ENCODE measurements around the gene PRDM10.
"Not testable (repeated sequence)": the region's sequence is repeated elsewhere in the genome, so short reads cannot be mapped to it uniquely, and the experiment has no call there.

PRDM10 gene, protein sequence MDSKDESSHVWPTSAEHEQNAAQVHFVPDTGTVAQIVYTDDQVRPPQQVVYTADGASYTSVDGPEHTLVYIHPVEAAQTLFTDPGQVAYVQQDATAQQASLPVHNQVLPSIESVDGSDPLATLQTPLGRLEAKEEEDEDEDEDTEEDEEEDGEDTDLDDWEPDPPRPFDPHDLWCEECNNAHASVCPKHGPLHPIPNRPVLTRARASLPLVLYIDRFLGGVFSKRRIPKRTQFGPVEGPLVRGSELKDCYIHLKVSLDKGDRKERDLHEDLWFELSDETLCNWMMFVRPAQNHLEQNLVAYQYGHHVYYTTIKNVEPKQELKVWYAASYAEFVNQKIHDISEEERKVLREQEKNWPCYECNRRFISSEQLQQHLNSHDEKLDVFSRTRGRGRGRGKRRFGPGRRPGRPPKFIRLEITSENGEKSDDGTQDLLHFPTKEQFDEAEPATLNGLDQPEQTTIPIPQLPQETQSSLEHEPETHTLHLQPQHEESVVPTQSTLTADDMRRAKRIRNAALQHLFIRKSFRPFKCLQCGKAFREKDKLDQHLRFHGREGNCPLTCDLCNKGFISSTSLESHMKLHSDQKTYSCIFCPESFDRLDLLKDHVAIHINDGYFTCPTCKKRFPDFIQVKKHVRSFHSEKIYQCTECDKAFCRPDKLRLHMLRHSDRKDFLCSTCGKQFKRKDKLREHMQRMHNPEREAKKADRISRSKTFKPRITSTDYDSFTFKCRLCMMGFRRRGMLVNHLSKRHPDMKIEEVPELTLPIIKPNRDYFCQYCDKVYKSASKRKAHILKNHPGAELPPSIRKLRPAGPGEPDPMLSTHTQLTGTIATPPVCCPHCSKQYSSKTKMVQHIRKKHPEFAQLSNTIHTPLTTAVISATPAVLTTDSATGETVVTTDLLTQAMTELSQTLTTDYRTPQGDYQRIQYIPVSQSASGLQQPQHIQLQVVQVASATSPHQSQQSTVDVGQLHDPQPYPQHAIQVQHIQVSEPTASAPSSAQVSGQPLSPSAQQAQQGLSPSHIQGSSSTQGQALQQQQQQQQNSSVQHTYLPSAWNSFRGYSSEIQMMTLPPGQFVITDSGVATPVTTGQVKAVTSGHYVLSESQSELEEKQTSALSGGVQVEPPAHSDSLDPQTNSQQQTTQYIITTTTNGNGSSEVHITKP

DNA sequence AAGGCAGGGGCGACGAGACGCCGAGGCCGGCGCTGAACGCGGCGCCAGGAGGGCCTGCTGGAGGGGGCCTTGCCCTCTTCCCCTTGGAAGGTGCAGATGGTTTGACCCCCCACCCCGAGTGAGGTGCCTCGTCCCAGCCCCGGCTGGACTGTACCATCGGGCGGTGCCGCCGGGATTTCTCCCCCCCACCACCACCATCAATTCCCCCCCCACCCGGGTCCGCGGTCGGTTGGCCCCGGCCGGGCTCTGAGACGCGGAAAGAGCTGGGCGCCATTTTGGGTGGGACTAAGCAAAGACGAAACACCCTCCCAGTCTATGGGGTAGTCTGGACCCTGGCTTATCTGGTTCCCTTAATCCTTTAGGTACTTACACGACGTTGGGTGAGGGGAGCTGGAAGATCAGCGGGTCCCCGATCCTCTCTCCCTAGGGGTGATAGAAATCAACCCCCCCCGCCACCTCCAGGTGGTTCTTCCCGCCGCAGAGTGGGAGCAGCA lies at the start of gene PRDM10:
TSS of gene PRDM10 (minus strand) at position 484 of the 494 bp plus-strand sequence. CDS start 41,871 bp downstream, outside the sequence.
- no peak for FAIRE-seq

DNA sequence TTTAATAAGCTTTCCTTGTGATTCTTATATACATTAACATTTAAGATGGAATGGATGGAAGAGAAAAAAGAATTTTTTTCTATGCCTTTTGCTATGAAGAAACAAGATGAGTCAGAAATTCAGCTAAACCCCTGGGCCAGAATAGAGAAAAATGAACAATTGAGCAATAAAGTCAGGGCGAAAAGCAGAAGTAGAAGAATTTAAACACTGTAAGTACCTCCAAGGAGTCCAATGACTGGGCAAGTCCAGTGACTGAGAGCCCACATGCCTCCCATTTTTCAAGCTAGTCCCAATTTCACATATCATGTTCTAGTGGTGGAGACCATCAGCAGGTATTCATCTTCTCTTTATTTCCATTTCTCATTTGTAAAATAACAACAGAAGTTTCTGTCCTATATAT lies 48.4 kb upstream of the PRDM10 start:
- no peak for DNase-seq (ENCODE audit: insufficient read length, low spot score)
- no peak for FAIRE-seq

More for the DNA sequence above, at the start of gene PRDM10:
- peak; percentile 89 for DNase-seq (ENCODE audit: insufficient read length, low spot score)

DNA sequence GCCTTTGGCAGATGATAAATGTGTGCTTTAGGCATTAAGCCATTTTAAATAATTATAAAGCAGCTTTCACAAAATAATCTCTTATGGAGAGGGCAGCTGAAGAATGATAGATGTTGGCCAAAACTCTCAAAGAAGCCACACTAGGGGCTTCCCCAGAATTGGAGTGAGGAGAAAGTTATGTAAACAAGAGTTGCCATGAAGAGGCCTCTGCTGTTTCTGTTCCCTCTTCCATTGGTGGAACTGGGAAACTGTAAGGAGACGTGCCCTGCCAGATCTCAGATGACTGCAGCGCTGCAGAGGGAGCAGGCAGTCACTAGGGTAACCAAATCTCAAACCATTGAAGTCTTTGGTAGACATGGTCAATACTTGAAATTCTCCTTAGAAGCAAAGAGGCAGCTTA lies 47.6 kb upstream of the PRDM10 start:
- FAIRE-seq (no peak), DNase-seq (ENCODE audit: insufficient read length, low spot score) (no peak)

DNA sequence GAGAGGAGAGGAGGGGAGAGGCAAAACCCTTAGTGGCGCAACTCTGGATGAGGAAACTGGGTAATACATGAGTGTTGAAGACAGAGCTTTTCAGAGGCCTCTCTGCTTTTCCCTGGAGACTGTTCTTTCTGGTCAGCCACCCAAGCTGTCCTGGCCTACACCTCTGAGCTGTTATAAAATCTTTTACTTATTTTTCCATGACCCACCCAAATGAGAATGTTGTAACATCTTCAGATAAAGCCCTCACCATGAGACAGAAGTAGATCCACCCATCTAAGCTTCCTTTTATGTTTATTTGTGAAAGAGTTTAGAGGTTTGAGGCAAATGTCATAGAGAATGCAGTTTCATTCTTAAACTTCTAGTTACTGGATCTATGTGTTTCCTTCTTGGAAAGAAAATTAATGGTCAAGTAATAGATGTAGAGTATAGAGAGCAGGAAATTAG lies 46.7 kb upstream of the PRDM10 start:
- DNase-seq (ENCODE audit: insufficient read length, low spot score) (no peak), FAIRE-seq (no peak)

DNA sequence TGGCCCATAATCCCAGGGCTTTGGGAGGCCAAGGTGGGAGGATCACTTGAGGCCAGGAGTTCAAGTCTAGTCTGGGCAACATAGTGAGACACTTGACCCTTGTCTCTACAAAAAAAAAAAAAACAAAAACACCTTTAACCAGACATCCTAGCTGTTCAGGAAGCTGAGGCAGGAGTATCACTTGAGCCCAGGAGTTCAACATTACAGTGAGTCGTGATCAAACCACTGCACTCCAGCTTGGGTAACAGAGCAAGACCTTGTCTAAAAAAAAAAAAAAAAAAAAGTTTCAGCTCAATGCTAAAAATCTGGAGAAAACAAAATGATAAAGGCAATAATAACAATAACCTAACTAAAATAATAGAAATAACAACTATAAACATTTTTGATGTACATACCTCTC lies 44.5 kb upstream of the PRDM10 start:
- DNase-seq (ENCODE audit: insufficient read length, low spot score) (no peak), FAIRE-seq (no peak)

DNA sequence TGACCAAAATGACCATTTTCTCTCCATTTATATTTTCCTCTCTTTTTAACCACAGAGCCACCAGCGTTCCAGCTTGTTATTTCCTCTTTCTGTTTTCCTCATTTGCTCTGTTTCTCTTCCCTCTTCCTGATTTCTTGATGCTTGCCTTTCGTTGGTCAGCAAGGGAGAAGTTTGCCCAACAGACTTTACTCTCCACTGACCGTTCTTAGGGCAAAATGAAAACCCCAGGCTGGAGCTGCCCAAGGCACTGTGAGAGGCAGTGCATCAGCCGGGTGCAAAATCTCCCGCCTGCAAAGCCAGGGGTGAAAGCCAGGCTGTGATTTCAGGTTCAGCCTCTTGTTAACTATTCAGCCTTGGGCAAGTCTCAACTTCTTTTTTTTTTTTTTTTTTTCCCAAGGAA lies 40.9 kb upstream of the PRDM10 start:
- no peak for FAIRE-seq
- no peak for DNase-seq (ENCODE audit: insufficient read length, low spot score)

DNA sequence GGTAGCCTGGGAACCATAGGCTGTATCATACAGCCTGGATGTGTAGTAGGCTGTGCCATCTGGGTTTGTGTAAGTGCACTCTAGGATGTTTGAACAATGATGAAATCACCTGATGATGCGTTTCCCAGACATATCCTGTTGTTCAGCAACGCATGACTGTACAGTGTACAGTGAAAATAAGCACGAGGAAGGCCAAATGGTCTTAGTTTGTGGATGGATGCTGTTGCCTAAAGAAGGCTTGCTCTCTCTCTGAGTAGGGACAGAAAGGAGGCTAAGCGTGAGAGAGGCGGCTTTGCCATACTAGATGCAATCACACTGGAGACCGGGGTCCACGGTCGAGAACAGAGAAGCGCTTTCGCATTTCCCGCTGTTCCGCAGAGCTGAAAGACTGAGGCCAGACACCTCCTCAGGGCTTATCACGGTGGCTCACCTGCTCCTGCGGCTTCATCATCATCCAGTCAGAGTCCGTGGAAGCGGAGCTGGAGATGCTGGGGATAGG lies 39.5 kb upstream of the PRDM10 start:
- no peak for DNase-seq (ENCODE audit: insufficient read length, low spot score)
- FAIRE-seq: no peak

DNA sequence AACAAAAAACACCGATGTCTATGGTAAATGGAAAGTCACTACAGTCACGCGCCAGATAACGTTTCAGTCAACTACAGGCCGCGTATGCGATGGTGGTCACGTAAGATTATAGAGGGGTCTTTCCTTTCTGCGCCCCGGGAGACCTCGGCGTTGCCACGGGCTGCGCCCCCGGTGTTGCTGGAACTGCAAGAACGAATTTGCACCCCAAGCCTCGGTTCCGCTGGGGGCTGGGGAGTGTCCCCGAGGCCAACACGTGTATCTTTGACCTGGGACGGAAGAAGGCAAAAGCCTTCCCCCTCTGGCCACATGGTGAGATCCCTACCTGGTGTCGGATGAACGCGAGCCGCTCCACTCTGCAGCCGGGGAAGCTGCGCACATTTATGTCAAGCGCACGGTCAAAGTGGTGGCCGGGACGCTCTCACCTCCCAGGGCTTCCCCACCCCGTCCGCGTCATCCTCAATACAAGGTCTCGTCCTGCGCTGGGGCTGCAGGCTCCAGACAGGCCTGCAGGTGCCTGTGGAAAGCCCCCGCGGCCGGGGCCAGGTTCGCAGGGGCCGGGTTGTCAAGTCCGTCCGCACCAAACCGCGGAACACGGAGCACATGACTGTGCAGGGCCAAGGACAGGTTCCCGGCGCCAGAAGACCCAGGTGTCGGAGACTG lies 37.8 kb upstream of the PRDM10 start:
- DNase-seq (ENCODE audit: insufficient read length, low spot score) (no peak), FAIRE-seq (no peak)

DNA sequence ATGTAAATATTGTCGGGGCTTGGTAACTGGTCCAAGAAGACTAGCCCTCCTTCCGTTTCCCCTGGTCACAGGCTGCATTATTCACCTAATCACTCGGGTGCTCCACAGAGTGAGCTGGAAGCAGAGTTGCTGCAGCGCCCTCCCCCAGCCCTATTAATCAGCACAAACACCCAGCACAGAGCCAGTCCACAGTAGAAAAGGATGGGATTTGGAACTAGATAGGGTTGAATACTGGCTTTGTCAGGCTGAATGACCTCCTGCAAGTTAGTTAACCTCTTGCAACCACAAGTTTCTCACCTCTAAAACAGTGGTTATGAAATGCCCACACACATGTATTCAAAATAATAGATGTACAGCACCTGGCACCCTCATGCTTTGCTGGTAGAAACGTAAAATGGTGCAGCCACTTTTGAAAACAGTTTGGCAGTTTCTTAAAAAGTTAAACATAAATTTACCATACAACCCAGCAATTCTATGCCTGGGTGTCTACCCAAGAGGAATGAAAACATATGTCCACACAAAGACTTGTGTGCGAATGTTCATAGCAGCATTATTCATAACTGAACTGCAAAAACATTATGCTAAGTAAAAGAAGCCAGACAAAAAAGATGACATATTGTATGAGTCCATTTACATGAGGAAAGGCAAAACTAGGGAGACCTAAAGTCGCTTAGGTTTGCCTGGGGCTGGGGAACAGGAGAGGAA lies 35.4 kb upstream of the PRDM10 start:
- DNase-seq (ENCODE audit: insufficient read length, low spot score): no peak
- FAIRE-seq: no peak

DNA sequence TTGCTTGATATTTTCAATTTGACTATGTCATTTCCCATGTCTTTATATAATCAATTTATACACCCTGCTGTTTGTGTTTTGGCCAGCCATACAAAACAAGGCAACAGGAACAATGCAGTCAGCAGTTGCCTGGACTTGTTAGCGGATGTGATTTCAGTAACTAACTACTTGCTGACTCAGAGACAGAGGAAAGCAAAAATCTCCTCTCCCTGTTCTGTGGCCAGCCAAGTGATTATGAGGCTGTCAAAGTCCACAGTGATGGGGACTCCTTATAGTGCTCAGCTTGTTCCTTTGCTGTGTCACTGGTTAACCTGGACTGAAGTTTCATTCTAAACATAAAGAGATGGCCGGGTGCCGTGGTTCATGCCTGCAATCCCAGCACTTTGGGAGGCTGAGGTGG lies 34.4 kb upstream of the PRDM10 start:
- DNase-seq (ENCODE audit: insufficient read length, low spot score) (no peak), FAIRE-seq (no peak)

DNA sequence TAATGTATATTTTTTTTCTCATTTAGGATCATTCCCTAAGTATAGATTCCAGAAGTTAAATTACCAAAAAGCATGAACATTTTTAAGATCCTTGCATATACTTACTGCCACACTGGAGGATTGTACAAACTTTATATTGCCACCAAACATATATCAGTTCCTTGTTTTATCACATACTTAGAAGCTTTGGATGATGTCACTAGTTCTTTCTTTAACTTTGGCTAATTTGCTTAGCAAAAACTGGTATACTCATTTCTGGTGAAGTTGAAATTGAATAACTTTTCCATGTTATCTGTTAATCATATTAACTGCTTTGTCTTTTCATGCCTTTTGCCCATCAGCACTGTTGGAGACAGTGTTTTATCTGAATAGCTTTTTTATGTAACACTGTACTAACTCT lies 31.6 kb upstream of the PRDM10 start:
- no peak for FAIRE-seq

DNA sequence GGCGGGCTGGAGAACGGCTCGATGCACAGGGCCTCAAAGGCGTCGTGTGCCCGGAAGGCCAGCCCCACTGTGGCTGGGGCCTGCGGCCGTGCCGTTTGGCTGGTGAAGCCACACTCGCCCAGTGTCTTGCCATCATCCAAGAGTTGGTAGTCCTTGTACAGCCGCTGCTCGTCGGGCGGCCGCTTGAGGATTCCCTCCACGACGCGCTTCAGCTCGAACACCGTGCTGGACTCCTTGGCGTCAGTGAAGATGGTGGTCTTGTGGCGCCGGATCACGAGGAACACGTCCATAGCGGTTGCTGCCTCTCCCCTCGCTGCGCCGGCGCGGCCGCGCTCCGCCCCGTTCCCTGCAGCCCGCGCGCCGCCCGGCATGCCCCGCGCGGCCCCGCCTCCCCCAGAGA lies 30.3 kb upstream of the PRDM10 start:
- FAIRE-seq (no peak), DNase-seq (ENCODE audit: insufficient read length, low spot score) (no peak)

More for the DNA sequence above, 31.6 kb upstream of the PRDM10 start:
- DNase-seq (ENCODE audit: insufficient read length, low spot score): no peak

DNA sequence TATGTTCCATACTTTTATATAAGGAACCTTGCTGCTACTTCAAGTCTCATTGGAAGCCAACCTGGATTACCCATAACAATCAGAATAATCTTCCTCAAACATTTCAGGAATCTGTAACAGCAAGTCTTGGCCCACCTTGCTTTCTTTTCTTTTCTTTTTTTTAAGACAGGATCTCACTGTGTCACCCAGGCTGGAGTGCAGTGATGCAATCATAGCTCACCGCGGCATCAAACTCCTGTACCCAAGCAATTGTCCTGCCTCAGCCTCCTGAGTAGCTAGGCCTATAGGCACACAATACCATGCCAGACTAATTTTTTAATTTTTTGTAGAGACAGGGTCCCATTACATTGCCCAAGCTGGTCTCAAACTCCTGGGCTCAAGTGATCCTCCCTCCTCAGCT lies 29.3 kb upstream of the PRDM10 start:
- FAIRE-seq (no peak), DNase-seq (ENCODE audit: insufficient read length, low spot score) (no peak)

DNA sequence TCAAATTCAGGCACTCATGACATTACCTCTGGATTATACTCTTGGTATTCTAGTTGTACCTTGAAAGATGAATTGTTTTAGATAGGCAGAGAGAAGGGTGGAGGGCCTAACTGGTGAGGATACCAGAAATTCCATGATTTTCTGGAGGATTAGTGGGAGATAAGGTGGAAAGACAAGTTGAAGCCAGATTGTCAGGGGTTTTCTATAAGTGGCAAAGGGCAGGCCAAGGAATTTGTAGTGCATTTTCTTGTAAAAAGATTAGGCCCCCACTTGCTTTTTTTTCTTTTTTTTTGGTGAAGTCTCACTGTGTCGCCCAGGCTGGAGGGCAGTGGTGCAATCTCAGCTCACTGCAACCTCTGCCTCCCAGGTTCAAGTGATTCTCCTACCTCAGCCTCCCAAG lies 28.4 kb upstream of the PRDM10 start:
- DNase-seq (ENCODE audit: insufficient read length, low spot score) (no peak), FAIRE-seq (no peak)

DNA sequence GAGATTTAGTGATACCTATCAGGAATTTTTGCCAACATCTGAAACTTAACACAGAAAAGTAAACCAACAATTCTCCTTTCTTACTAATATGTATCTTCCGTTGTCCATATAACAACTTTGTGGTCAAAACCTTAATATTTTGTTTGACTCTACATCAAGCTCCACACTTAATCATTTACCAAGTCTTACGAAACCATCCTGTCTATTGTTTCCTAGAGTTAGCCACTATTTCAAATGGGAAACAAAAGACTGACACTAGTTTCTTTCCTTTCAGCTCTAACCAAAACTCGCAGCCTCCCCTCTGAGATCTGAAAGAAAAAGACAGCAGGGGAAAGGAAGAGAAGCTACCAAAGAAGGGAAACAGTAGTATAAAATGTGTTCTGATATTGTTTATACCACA lies 26.5 kb upstream of the PRDM10 start:
- DNase-seq (ENCODE audit: insufficient read length, low spot score): no peak
- peak; percentile 76 for FAIRE-seq

DNA sequence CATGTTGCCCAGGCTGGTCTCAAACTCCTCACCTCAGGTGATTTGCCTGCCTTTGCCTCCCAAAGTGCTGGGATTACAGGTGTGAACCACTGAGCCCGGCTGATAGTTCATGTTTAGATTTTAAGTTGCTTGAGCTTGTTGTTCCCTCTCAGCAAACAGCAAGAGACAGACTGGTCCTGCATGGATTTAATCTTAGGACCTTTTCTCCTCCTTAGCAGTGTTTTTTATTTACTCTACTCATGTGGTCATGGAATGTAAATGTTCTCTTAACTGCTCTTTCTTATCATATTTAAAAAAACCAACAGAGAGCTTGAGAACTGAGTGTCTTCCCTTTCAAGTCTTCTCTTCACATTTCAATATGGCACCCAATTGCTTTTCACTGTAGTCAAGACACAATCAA lies 22.7 kb upstream of the PRDM10 start:
- FAIRE-seq (no peak), DNase-seq (ENCODE audit: insufficient read length, low spot score) (no peak)

DNA sequence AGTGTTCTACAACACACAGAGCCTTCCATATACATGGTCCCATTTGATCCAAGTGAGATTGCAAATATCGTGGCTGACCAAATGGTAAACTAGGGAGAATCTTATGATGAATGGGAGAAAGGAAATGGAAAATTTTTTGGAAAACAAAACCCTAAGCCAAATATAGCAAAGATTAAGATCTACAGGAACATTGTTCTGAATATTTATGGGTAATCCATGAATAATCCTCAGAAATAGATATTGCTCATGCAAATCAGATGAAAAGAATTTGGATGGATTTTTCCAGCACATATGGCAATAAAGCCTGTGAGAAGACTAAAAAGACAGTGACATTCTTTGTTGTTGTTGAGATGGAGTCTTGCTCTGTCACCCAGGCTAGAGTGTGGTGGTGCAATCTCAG lies 21.7 kb upstream of the PRDM10 start:
- no peak for DNase-seq (ENCODE audit: insufficient read length, low spot score)
- no peak for FAIRE-seq

DNA sequence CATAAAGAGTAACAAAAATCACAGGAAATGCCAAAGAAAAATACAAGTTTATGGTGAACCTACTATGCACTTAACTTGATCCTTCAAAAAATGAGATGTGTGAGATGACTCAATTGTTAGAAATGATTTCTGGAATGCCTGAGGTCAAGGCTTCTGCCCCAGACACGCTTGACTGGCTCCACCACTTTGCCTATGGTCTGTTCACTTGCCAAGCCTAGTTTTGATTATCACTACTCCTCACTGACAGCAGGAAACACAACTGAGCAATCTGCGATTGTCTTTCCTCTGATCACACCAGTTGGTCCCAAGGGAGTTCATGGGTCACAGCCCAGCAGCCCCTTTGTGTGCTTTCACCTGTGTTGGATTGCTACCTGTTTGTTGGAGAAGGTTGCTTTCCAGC lies 20.6 kb upstream of the PRDM10 start:
- DNase-seq (ENCODE audit: insufficient read length, low spot score) (peak; percentile 67), FAIRE-seq (peak; percentile 94)

DNA sequence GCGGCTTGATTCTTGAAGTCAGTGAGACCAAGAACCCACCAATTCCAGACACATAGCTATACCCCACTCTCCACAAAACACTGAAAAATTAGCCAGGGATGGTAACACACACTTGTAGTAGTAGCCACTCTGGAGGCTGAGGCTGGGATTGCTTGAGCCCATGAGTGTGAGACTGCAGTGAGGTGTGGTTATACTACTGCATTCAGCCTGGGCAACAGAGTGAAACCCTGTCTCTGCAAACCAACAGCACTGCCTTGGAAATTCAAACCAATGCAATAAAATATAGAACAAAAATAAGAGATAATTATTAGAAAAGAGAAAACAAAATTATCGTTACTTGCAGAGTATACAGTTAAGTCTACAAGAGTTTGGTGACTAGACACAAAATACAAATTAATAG lies 20.2 kb upstream of the PRDM10 start:
- no peak for FAIRE-seq
- no peak for DNase-seq (ENCODE audit: insufficient read length, low spot score)

DNA sequence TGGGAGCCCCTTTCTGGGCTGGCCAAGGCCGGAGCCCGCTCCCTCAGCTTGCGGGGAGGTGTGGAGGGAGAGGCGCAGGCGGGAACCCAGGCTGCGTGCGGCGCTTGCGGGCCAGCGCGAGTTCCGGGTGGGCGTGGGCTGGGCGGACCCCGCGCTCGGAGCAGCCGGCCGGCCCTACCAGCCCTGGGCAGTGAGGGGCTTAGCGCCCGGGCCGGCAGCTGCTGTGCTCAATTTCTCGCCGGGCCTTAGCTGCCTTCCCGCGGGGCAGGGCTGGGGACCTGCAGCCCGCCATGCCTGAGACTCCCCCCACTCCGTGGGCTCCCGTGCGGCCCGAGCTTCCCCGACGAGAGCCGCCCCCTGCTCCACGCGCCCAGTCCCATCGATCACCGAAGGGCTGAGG lies 19.0 kb upstream of the PRDM10 start:
- not testable (repeated sequence) for DNase-seq (ENCODE audit: insufficient read length, low spot score); FAIRE-seq

Data from GM19239 (cell line).